HG03159 (cell line): ENCODE data around the gene FGF18.
"Not testable (repeated sequence)": the region's sequence is repeated elsewhere in the genome, so short reads cannot be mapped to it uniquely, and the experiment has no call there.

ENCODE experiments used
- ATAC-seq: cut with Tn5 transposase; IDR thresholded peaks from one replicate; pipeline ENCODE4 v1.9.1; 2021; ENCODE audit warnings: mild to moderate bottlenecking, moderate library complexity; ENCODE audit not compliant: unreplicated experiment

Gene FGF18

GRCh38 chr5:171488876-171489275 lies 69.4 kb downstream of the FGF18 start:
- ATAC-seq, result no peak

DNA sequence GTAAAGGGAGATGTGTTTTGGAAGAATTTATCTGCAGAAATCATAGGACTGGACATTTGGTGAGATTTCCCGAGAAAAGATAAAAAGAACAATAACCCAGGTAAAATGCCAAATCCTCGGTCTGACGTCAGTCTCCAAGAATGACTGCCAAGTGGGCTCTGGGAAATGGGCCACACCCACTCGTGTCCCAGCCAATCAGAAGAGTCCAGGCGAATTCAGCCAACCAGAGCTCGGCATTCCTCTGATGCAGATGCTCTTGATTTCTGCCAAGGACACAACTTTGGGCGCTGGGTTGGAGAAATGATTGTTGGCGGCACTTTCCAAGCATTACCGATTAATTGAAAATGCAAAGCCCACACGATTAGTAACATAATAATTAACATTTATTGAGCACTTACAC lies 73.3 kb downstream of the FGF18 start:
- ATAC-seq, result no peak

- no peak for ATAC-seq
Measured at GRCh38 chr5:171493646-171494393, 74.4 kb downstream of the FGF18 start.

DNA sequence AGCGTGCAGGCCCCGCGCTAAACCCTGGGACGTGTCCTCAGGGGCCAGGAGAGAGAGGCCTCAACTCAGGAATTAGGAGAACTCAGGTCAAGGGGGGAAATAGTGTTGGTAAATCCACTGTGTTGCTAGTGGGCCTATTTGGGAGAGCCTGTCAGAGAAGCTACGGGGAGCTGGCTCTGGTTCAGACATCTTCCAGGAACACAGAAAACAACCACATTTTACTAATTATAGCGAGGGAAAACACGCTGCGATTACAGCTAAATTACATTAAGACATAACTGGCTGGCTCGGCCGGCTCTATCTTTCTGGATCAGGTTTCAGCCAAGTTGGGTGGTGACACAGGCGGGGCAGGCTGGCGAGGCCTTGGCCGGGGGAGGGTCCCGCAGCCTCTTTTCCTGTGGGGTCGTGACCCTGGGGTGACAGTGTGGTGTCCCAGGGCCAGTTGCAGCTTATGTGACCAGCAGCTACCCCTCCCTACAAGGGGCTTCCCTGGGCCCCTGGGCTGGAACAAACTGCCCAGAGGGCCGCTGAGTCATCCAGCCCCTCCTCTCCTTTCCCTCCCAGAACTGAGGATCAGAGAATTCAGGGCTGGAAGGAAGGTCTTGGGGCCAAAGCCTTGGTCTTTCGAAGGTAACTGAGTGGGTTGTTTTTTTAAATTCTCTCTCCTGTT lies 75.1 kb downstream of the FGF18 start:
- no peak for ATAC-seq

GRCh38 chr5:171495122-171495700 lies 75.8 kb downstream of the FGF18 start:
- no peak for ATAC-seq

- ATAC-seq, result no peak
Measured at GRCh38 chr5:171496456-171496855, 77.0 kb downstream of the FGF18 start.

GRCh38 chr5:171497494-171497893 lies 78.0 kb downstream of the FGF18 start:
- ATAC-seq, result not testable (repeated sequence)

DNA sequence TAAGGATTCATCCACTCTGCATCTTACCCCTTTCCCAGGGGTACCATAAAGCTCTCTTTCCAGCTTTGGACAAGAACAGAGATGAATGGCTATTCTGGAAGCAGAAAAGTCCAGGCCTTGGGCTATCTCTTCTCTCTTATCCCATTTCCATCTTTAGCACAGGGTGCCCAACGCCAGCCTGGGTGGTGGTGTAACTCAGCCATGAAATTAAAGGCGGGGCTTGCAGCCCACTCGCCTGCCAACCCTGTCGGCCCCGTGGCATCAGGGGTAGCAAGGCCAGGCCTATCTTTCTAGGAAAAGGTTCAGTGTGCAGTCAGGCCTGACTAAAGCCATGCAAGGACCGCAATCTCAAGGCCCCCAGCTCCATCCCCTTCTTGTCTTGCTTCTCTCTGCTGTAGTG lies 78.7 kb downstream of the FGF18 start:
- no peak for ATAC-seq

DNA sequence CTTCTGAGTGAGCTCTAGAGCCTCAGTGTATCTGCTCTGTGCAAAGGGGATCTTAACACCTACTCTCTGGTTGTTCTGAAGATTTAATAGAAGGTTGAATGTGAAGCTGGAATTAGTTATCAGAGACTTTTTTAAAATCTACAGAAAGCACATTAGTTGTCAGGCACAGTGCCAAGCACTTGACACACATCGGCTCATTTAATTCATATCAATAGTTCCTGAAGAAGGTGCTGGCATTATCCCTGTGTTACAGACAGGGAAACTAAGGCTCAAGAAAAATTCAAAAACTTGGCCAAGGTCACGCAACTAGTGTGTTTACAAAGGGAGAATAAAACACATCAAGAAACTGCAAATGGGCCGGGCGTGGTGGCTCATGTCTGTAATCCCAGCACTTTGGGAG lies 80.2 kb downstream of the FGF18 start:
- no peak for ATAC-seq

DNA sequence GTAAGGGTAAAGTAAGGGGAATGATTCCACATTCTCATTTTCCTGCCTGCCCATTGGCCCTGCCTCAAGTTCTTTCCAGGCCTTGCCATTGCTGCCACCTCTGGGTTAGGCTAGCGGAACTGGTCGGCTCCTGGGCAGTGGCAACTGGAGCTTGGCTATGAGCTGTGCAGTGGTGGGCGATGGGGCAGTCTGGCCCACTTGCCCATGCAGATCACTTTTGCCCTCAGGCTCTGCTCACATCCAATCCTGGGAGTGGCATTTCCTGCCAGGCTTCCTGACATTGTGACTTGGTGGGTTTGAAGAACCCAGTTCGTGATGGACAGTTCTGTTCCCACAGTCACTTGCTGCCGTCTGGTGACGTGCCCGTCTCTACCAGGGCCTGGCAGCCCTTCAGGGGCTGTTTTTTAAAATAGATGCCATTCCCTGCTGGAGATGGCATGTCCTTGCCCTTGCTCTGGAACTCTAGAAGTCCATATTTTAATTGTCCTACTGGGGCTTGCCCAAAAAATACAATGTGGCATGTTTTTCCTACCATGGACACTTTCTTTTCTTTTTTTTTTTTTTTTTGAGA lies 86.1 kb downstream of the FGF18 start:
- ATAC-seq, result no peak

DNA sequence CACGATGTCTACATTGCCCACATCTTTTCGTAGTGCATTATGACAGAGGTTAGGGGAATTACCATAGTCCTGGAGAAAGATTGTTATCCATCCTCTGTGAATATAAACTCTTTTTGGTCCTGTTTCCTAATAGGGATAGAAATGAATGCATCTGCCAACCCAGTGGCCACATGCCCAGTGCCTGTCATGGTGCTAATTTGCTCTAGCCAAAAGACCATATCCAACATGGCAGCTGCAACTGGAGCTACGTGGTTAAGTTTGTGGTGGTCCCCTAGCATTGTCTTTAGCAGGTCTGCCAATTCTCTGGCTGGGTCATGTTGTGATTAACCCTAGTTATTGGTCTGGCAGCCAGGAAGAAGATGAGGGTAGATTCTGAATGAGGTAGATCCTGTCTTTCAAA lies 87.5 kb downstream of the FGF18 start:
- no peak for ATAC-seq
